ENCODE data around the gene SKIDA1.

The SKIDA1 gene

GRCh38 chr10:21495002-21495751 is 30.3 kb downstream of the SKIDA1 start:
- DNase-seq (ENCODE audit: low read depth), result peak; percentile 51
- peak; percentile 13 for TF ChIP-seq CTCF (IDR thresholded peaks at IDR 0.05; ENCODE audit: low read length, missing control alignments)
- peak overlapping the region; percentile 80 for H3K4me3 ChIP-seq (replicated peaks; ENCODE audit: low read depth, low read length)

DNA sequence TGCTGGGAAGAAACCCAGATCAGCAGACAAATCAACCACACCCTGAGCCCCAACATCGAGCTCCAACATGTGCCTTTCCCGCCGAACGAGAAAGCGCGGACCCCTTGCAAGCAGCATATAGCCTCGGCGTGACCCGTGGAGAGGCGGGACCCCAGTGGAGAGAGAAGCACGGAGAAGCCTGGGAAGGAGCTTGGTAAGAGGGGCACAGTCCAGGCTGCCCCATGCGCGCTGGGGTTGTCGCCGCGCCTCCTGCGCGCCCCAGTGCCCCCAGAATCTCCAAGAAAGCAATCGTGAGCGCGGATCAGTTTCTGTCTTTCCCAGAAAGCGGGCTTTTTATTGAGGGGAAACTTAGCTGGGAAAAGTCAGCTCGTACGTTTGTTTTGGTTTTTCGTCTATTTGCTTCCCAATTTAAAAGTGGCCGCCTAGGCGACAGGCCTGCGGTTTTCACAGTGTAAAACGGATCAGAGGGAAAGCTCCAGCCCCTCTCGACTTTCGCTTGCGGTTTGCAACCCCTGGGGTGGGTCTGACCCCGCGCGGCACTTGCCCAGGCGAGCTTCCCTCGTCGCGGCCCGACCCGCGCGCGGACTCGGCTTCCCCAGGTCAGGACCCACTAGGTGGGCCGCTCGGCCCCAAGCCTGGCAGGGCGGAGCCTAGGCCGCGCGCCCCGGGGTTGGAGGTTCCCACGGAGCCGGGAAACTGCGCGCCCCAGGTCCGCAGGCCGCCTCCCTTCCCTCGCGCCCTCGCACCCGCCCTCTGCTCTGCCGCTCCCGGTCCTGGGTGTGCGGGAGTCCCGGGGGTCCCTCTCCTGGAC is 31.1 kb downstream of the SKIDA1 start:
- no peak for DNase-seq (ENCODE audit: low read depth)

DNA sequence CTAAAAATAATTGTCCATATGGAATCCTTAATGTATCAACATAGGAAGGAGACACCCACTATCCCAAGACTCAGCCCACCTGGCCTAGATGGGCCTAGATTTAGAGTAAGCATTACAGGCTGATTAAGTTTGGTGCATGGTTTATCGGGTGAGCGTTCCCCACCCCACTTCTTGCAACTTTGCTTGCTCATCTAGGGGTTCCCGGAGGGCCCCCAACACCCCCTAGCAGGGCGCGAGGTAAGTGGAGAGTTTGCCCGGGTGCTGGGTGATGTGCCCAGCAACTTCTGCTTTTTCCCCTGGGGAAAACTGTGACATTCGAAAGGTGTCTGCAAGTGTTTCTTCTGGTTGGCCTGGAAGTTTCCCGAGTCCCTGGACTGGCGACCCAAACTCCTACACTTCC is 31.7 kb downstream of the SKIDA1 start:
- peak overlapping the region; percentile 80 for H3K4me3 ChIP-seq (replicated peaks; ENCODE audit: low read depth, low read length)
- TF ChIP-seq CTCF (IDR thresholded peaks at IDR 0.05; ENCODE audit: low read length, missing control alignments), result no peak
- DNase-seq (ENCODE audit: low read depth), result no peak

More for the DNA sequence above, 31.1 kb downstream of the SKIDA1 start:
- no peak for TF ChIP-seq CTCF (IDR thresholded peaks at IDR 0.05; ENCODE audit: low read length, missing control alignments)
- peak overlapping the region; percentile 80 for H3K4me3 ChIP-seq (replicated peaks; ENCODE audit: low read depth, low read length)

DNA sequence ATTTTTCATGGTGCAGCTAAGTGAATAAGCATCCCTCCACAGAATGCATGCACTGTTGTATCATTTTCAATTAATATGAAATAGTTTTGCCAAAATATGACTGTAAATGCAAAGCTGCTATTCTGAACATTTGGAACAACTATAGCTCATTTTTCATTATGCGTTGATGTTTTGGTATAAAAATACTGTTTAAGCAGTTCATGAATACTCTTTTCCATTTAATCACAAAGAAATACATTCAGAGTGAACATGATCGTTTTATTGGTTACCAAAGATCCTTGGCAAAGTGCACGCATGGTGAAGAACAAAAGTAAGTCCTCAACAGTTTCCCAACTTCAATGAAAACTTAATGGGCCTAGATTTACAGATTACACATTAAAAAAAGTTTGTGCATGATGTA is 33.1 kb downstream of the SKIDA1 start:
- H3K4me3 ChIP-seq (replicated peaks; ENCODE audit: low read depth, low read length), result no peak overlapping the region
- TF ChIP-seq CTCF (IDR thresholded peaks at IDR 0.05; ENCODE audit: low read length, missing control alignments), result no peak
- no peak for DNase-seq (ENCODE audit: low read depth)

GRCh38 chr10:21490711-21491105 is 34.8 kb downstream of the SKIDA1 start:
- no peak overlapping the region for H3K4me3 ChIP-seq (replicated peaks; ENCODE audit: low read depth, low read length)
- TF ChIP-seq CTCF (IDR thresholded peaks at IDR 0.05; ENCODE audit: low read length, missing control alignments), result no peak
- no peak for DNase-seq (ENCODE audit: low read depth)

DNA sequence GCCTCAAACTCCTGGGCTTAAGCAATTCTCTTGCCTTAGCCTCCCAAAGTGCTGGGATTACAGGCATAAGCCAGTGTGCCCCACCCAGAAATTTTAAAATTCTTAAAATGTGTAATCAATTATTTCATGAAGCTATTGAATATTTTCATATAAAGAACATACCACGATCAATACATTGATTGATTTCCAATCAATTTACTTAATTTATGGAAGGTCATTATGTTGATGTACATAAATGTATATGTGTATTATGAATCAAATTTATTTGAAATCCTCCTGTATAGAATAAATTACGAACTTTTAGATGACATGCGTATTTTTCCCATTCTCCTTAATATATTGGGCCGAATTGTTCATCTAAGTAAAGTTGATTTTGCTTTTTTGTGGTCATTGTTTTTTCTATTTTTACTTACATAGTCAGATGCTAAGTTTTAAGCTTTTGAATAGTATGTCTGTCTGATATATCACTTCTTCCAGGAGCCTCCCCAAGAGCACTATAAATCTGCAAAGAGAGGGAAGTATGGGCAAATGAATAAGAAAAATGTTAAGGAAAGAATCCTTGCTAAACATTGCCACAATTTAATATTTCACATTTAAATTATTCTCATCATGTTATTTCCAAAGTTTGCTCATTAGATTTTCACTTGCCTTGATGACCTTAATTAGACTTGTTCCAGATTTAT is 35.3 kb downstream of the SKIDA1 start:
- H3K4me3 ChIP-seq (replicated peaks; ENCODE audit: low read depth, low read length), result no peak overlapping the region
- no peak for TF ChIP-seq CTCF (IDR thresholded peaks at IDR 0.05; ENCODE audit: low read length, missing control alignments)
- no peak for DNase-seq (ENCODE audit: low read depth)
